Epidermal melanocyte (primary cell): ENCODE results near the gene PSMD3.

ENCODE experiments used
- DNase-seq: peaks from one replicate; pipeline ENCODE4 v3.0.0; 2011; ENCODE audit warnings: low spot score; ENCODE audit not compliant: insufficient read length

PSMD3 gene

GRCh38 chr17:39960524-39961041 is 20.0 kb upstream of the PSMD3 start:
- no peak for DNase-seq

GRCh38 chr17:39962642-39963220 is 17.9 kb upstream of the PSMD3 start, which contains the start of gene GSDMA:
GSDMA (plus strand) TSS chr17:39963004; CDS start chr17:39965688, 2,684 bp downstream.
- no peak for DNase-seq

- no peak for DNase-seq
Observed at GRCh38 chr17:39963829-39964228, 16.8 kb upstream of the PSMD3 start.

GRCh38 chr17:39965017-39965699 is 15.4 kb upstream of the PSMD3 start:
- no peak for DNase-seq

- no peak for DNase-seq
Observed at GRCh38 chr17:39966771-39967170, 13.8 kb upstream of the PSMD3 start.

- DNase-seq: no peak
Observed at GRCh38 chr17:39968761-39969160, 11.8 kb upstream of the PSMD3 start.

- no peak for DNase-seq
Observed at GRCh38 chr17:39969375-39969774, 11.2 kb upstream of the PSMD3 start.

GRCh38 chr17:39970157-39970692 is 10.4 kb upstream of the PSMD3 start:
- no peak for DNase-seq

GRCh38 chr17:39971076-39971603 is 9.5 kb upstream of the PSMD3 start:
- DNase-seq: no peak

GRCh38 chr17:39972271-39972670 is 8.3 kb upstream of the PSMD3 start:
- DNase-seq: no peak

GRCh38 chr17:39973496-39973895 is 7.1 kb upstream of the PSMD3 start:
- no peak for DNase-seq

- DNase-seq: no peak
Observed at GRCh38 chr17:39974433-39974832, 6.2 kb upstream of the PSMD3 start.

- no peak for DNase-seq
Observed at GRCh38 chr17:39975801-39976200, 4.8 kb upstream of the PSMD3 start.

GRCh38 chr17:39979016-39979670 is 1.5 kb upstream of the PSMD3 start:
- DNase-seq: no peak

- peak; percentile 30 for DNase-seq
Observed at GRCh38 chr17:39979893-39980350, 685 bp upstream of the PSMD3 start.

- no peak for DNase-seq
Observed at GRCh38 chr17:39981207-39981741, 667 bp downstream of the PSMD3 start.

GRCh38 chr17:39981766-39982375 is 1.3 kb downstream of the PSMD3 start:
- no peak for DNase-seq

- no peak for DNase-seq
Observed at GRCh38 chr17:39988206-39988810, 7.7 kb downstream of the PSMD3 start.

- no peak for DNase-seq
Observed at GRCh38 chr17:39994448-39994847, 13.8 kb downstream of the PSMD3 start.

GRCh38 chr17:39995438-39995837 is 14.8 kb downstream of the PSMD3 start:
- DNase-seq: no peak

GRCh38 chr17:39996162-39996561 is 15.6 kb downstream of the PSMD3 start:
- no peak for DNase-seq
